OCI-LY3 (cell line): ENCODE results near the gene BRCC3.

Source experiments
- EZH2phosphoT487 ChIP-seq: fragments of 200-600 bp; shearing (Covaris generic); IDR thresholded peaks from 2 replicates; pipeline ENCODE4 v1.6.1; 2018; ENCODE audit warnings: antibody characterized with exemption, mixed run types, low read depth
- TF ChIP-seq, protein P1 (sequence below): fragments of 200-600, 300-600 bp; sonication (generic); IDR thresholded peaks from 2 replicates; pipeline ENCODE4 v1.5.1; 2014; ENCODE audit warnings: antibody characterized with exemption, low read length, low read depth

DNA sequence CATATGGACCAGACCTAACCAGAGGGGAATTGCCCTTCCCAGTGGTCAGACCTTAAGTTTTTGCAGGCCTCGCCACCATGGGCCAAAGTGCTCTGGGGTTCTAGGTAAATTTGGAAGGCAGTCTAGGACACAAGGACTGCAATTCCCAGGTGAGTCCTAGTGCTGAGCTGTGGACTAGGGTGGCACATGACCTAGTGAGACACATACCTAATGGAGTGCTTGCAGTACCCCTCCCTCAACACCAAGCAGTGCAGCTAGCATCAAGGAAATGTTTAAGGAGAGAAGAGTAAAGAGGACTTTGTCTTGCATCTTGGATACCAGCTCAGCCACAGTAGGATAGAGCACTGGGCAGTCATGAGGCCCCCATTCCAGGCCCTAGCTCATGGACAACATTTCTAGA, 60.8 kb downstream of the BRCC3 start:
- TF ChIP-seq, protein P1, sequence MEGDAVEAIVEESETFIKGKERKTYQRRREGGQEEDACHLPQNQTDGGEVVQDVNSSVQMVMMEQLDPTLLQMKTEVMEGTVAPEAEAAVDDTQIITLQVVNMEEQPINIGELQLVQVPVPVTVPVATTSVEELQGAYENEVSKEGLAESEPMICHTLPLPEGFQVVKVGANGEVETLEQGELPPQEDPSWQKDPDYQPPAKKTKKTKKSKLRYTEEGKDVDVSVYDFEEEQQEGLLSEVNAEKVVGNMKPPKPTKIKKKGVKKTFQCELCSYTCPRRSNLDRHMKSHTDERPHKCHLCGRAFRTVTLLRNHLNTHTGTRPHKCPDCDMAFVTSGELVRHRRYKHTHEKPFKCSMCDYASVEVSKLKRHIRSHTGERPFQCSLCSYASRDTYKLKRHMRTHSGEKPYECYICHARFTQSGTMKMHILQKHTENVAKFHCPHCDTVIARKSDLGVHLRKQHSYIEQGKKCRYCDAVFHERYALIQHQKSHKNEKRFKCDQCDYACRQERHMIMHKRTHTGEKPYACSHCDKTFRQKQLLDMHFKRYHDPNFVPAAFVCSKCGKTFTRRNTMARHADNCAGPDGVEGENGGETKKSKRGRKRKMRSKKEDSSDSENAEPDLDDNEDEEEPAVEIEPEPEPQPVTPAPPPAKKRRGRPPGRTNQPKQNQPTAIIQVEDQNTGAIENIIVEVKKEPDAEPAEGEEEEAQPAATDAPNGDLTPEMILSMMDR: no peak
- TF ChIP-seq EZH2phosphoT487: no peak
